ACHN (cell line): ENCODE measurements around the gene KCNMB4.

Source experiments
- DNase-seq: peaks from one replicate; pipeline ENCODE4 v3.0.0-alpha.2; 2015
- in situ Hi-C: cut with HindIII; loops from 2 replicates; pipeline ENCODE4 v1.10.0; 2017; ENCODE audit warnings: low sequenced_read_pairs, low pct_ligation_motif_present, low pct_unique_long_range_greater_than_20kb

KCNMB4 gene

GRCh38 chr12:70365648-70366518 is at the start of gene KCNMB4:
Gene KCNMB4, plus strand, starts transcription at chr12:70366290. Its CDS starts 445 bp downstream, at chr12:70366735.
- DNase-seq, result peak; percentile 58
- in situ Hi-C loops, result no loop called here

- in situ Hi-C loops, result no loop called here
- DNase-seq, result no peak
Measured at GRCh38 chr12:70317781-70318180, 48.3 kb upstream of the KCNMB4 start.

- DNase-seq, result no peak
- in situ Hi-C loops, result no loop called here
Measured at GRCh38 chr12:70319605-70320004, 46.5 kb upstream of the KCNMB4 start.

- in situ Hi-C loops, result no loop called here
Measured at GRCh38 chr12:70321191-70321590, 44.9 kb upstream of the KCNMB4 start.

GRCh38 chr12:70327541-70327940 is 38.5 kb upstream of the KCNMB4 start:
- no peak for DNase-seq
- in situ Hi-C loops, result no loop called here

More at GRCh38 chr12:70321191-70321590, 44.9 kb upstream of the KCNMB4 start:
- no peak for DNase-seq

GRCh38 chr12:70329728-70330127 is 36.4 kb upstream of the KCNMB4 start:
- in situ Hi-C loops, result no loop called here
- DNase-seq, result no peak

GRCh38 chr12:70330158-70330557 is 35.9 kb upstream of the KCNMB4 start:
- no peak for DNase-seq
- in situ Hi-C loops, result no loop called here

GRCh38 chr12:70332236-70332635 is 33.9 kb upstream of the KCNMB4 start:
- in situ Hi-C loops, result no loop called here
- no peak for DNase-seq

- in situ Hi-C loops, result no loop called here
- DNase-seq, result no peak
Measured at GRCh38 chr12:70334742-70335141, 31.3 kb upstream of the KCNMB4 start.

GRCh38 chr12:70338531-70338930 is 27.6 kb upstream of the KCNMB4 start:
- in situ Hi-C loops, result no loop called here
- no peak for DNase-seq

- DNase-seq, result no peak
- in situ Hi-C loops, result no loop called here
Measured at GRCh38 chr12:70351076-70351475, 15.0 kb upstream of the KCNMB4 start.

GRCh38 chr12:70353780-70354660 is 12.1 kb upstream of the KCNMB4 start:
- DNase-seq, result no peak
- in situ Hi-C loops, result no loop called here

GRCh38 chr12:70354787-70355186 is 11.3 kb upstream of the KCNMB4 start:
- no peak for DNase-seq
- in situ Hi-C loops, result no loop called here

GRCh38 chr12:70355972-70356371 is 10.1 kb upstream of the KCNMB4 start:
- no peak for DNase-seq
- in situ Hi-C loops, result no loop called here

- in situ Hi-C loops, result no loop called here
- no peak for DNase-seq
Measured at GRCh38 chr12:70359458-70360197, 6.5 kb upstream of the KCNMB4 start.

GRCh38 chr12:70360218-70360617 is 5.9 kb upstream of the KCNMB4 start:
- in situ Hi-C loops, result no loop called here
- DNase-seq, result no peak

- DNase-seq, result no peak
- in situ Hi-C loops, result no loop called here
Measured at GRCh38 chr12:70364695-70365397, 1.2 kb upstream of the KCNMB4 start.

- in situ Hi-C loops, result no loop called here
- no peak for DNase-seq
Measured at GRCh38 chr12:70365398-70365647, 767 bp upstream of the KCNMB4 start.
